GM21528 (cell line): ENCODE measurements around the gene ARHGAP28.

Source experiments
- ATAC-seq: cut with Tn5 transposase; IDR thresholded peaks from one replicate; pipeline ENCODE4 v1.9.1; 2021; ENCODE audit warnings: mild to moderate bottlenecking, moderate library complexity; ENCODE audit not compliant: unreplicated experiment, low FRiP score

ARHGAP28 gene

GRCh38 chr18:6729247-6730091, at the start of gene ARHGAP28:
ARHGAP28 (plus strand) TSS chr18:6729716; CDS start chr18:6729822, 106 bp downstream.
- peak; percentile 60 for ATAC-seq

GRCh38 chr18:6681331-6681875, 48.1 kb upstream of the ARHGAP28 start:
- ATAC-seq, result no peak

- ATAC-seq, result no peak
These were observed 46.9 kb upstream of the ARHGAP28 start for GRCh38 chr18:6682437-6683111.

GRCh38 chr18:6683112-6683876, 46.2 kb upstream of the ARHGAP28 start:
- ATAC-seq, result no peak

GRCh38 chr18:6687676-6688075, 41.8 kb upstream of the ARHGAP28 start:
- no peak for ATAC-seq

GRCh38 chr18:6708890-6709289, 20.6 kb upstream of the ARHGAP28 start:
- no peak for ATAC-seq

GRCh38 chr18:6711467-6711866, 18.0 kb upstream of the ARHGAP28 start:
- ATAC-seq, result no peak

GRCh38 chr18:6712401-6712800, 17.1 kb upstream of the ARHGAP28 start:
- ATAC-seq, result no peak

GRCh38 chr18:6714010-6714409, 15.5 kb upstream of the ARHGAP28 start:
- no peak for ATAC-seq

GRCh38 chr18:6718267-6718666, 11.2 kb upstream of the ARHGAP28 start:
- ATAC-seq, result no peak

- ATAC-seq, result no peak
These were observed 10.2 kb upstream of the ARHGAP28 start for GRCh38 chr18:6719098-6719846.

- no peak for ATAC-seq
These were observed 9.4 kb upstream of the ARHGAP28 start for GRCh38 chr18:6719910-6720683.

GRCh38 chr18:6721755-6722154, 7.8 kb upstream of the ARHGAP28 start:
- no peak for ATAC-seq

- no peak for ATAC-seq
These were observed 6.8 kb upstream of the ARHGAP28 start for GRCh38 chr18:6722690-6723089.

GRCh38 chr18:6724331-6724730, 5.2 kb upstream of the ARHGAP28 start:
- no peak for ATAC-seq

- no peak for ATAC-seq
These were observed 1.2 kb upstream of the ARHGAP28 start for GRCh38 chr18:6728331-6728730.

- no peak for ATAC-seq
These were observed 688 bp upstream of the ARHGAP28 start for GRCh38 chr18:6728809-6729246.

GRCh38 chr18:6730416-6731221, 1.1 kb downstream of the ARHGAP28 start:
- no peak for ATAC-seq

- ATAC-seq, result no peak
These were observed 1.7 kb downstream of the ARHGAP28 start for GRCh38 chr18:6731222-6731596.
